ENCODE measurements around the gene GGCX. TPM values are rescaled to one million over a fixed set of nuclear protein-coding genes. Genes with fewer than 3 reads are reported as not detected.
"Not testable (repeated sequence)": the region's sequence is repeated elsewhere in the genome, so short reads cannot be mapped to it uniquely, and the experiment has no call there.

GGCX gene
- total RNA-seq, 6 donors from 2014 or later, result 21.2 to 70.6 (median 38.0) TPM

DNA sequence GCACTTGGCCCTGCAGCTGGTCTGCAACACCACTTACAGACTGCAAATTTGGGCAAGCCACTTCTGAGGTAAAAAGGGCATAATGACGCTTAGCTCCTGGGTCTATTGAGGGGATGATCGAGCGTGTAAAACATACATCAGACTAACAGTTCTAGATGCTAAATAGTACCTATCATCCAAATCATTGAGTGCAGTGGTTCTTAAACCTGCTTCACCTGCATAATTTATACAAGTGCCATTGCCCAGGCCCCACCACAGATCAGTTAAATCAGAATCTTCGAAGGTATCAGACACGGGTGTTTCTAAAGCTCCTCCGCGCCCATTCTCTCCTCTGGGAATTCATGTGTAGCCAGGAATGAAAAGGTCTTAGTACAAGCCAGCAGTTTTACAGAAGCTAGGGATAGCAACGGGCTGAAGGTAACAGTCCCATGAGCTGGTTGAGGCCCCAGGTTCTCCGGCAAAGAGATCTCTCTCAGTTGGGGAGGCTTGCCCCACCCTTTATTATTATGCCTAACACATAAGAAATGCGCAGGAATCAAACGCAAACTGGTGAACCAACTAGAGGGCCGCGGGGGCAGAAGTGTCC lies 33.5 kb upstream of the GGCX start:
- WGBS, 2 donors, result 15 to 29% methylated on average over 11 to 13 of the region's 13 CpGs
- Histone ChIP-seq H3K9me3 (no peaks in the 10 kb centered on the region), H3K4me1 (peaks cover 42 to 59% (median 49%) of the 10 kb centered on the region in 4 donors), H3K36me3 (peaks cover 9 to 37% (median 23%) of the 10 kb centered on the region in 4 donors), H3K4me3 (peak overlapping the region; percentile 34 to 88 (median 83)), H3K27me3 (no peaks in the 10 kb centered on the region), H3K27ac (peak overlapping the region; percentile 86 to 97 (median 94))
- DNase-seq, result no peak
- no peak for ATAC-seq (ENCODE audit: low FRiP score in 2 of 2)
- TF ChIP-seq EP300 (IDR thresholded peaks at IDR 0.05) (no peak), POLR2A (IDR thresholded peaks at IDR 0.05) (no peak), POLR2AphosphoS5 (IDR thresholded peaks at IDR 0.05) (no peak)
- TF ChIP-seq, protein P1, sequence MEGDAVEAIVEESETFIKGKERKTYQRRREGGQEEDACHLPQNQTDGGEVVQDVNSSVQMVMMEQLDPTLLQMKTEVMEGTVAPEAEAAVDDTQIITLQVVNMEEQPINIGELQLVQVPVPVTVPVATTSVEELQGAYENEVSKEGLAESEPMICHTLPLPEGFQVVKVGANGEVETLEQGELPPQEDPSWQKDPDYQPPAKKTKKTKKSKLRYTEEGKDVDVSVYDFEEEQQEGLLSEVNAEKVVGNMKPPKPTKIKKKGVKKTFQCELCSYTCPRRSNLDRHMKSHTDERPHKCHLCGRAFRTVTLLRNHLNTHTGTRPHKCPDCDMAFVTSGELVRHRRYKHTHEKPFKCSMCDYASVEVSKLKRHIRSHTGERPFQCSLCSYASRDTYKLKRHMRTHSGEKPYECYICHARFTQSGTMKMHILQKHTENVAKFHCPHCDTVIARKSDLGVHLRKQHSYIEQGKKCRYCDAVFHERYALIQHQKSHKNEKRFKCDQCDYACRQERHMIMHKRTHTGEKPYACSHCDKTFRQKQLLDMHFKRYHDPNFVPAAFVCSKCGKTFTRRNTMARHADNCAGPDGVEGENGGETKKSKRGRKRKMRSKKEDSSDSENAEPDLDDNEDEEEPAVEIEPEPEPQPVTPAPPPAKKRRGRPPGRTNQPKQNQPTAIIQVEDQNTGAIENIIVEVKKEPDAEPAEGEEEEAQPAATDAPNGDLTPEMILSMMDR (IDR thresholded peaks at IDR 0.05), result no peak

DNA sequence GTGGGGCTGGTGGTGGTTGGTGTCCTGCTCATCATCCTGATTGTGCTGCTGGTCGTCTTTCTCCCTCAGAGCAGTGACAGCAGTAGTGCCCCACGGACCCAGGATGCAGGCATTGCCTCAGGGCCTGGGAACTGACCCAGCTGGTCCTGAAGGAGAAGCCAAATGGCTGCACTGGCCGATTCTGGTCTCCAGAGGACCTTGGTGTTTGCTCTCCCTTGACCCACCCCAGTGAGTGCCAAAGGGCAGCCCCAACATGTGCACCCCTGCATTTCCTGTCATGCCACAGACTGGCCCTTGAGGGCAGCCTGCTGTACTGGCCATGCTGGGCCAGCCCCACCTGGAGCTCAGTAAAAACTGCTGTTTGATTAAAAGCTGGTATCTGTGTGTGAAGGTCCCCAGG lies 31.7 kb upstream of the GGCX start:
- 52 to 86% methylated on average over 1 to 3 of the region's 3 CpGs for WGBS, 2 donors
- TF ChIP-seq EP300 (IDR thresholded peaks at IDR 0.05), result no peak
- TF ChIP-seq POLR2AphosphoS5 (IDR thresholded peaks at IDR 0.05), result no peak
- TF ChIP-seq, protein P1 (IDR thresholded peaks at IDR 0.05), result no peak
- no peak for TF ChIP-seq POLR2A (IDR thresholded peaks at IDR 0.05)
- Histone ChIP-seq H3K4me3 (no peak overlapping the region), H3K36me3 (peaks cover 8 to 20% (median 10%) of the 10 kb centered on the region in 4 donors), H3K27ac (peak overlapping the region; percentile 8 to 97 (median 65)), H3K27me3 (no peaks in the 10 kb centered on the region), H3K4me1 (peaks cover 60 to 71% (median 67%) of the 10 kb centered on the region in 4 donors), H3K9me3 (no peaks in the 10 kb centered on the region)
- ATAC-seq (ENCODE audit: low FRiP score in 2 of 2), result no peak
- no peak for DNase-seq

DNA sequence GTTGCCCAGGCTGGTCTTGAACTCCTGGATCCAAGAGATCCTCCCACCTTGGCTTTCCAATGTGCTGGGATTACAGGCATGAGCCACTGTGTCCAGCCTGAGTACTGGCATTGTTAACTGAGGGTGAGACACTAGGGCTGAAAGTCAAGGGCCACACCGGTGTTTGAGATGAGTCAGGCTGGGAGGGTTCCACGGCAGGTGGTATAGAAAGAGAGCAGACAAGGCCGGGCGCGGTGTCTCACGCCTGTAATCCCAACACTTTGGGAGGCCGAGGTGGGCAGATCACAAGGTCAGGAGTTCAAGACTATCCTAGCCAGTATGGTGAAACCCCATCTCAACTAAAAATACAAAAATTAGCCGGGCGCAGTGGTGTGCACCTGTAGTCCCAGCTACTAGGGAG lies 31.0 kb upstream of the GGCX start:
- peak overlapping the region; percentile 89 to 97 (median 96) for H3K27ac ChIP-seq
- not testable (repeated sequence) for H3K4me3 ChIP-seq; H3K9me3 ChIP-seq; DNase-seq; H3K27me3 ChIP-seq; ATAC-seq (ENCODE audit: low FRiP score in 2 of 2)
- 93% methylated on average over 9 of the region's 9 CpGs for WGBS, 2 donors
- H3K36me3 ChIP-seq, result peaks cover 4 to 12% (median 5%) of the 10 kb centered on the region in 4 donors
- H3K4me1 ChIP-seq, result peaks cover 67 to 78% (median 74%) of the 10 kb centered on the region in 4 donors

DNA sequence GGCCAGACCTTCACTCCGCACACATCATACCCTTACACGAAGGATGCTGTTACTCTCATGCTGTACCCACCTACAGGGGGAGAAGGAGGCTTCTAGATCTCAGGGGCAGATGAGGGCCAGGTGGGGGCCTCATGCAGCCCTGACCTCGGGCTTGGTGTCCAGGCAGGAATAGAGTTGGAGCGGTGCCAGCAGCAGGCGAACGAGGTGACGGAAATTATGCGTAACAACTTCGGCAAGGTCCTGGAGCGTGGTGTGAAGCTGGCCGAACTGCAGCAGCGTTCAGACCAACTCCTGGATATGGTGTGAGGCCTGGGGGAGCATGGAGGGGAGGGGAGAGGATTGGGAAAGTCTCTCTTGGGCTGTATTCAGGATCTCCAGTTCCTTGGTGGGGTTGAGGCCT lies 30.3 kb upstream of the GGCX start:
- Histone ChIP-seq H3K27ac (peak overlapping the region; percentile 89 to 97 (median 96)), H3K36me3 (peaks cover 0 to 7% (median 0%) of the 10 kb centered on the region in 4 donors), H3K27me3 (no peaks in the 10 kb centered on the region), H3K4me3 (no peak overlapping the region), H3K4me1 (peaks cover 70 to 79% (median 76%) of the 10 kb centered on the region in 4 donors), H3K9me3 (no peaks in the 10 kb centered on the region)
- WGBS, 2 donors, result 62 to 78% methylated on average over 10 to 12 of the region's 12 CpGs
- no peak for ATAC-seq (ENCODE audit: low FRiP score in 2 of 2)
- no peak for DNase-seq
- TF ChIP-seq, protein P1 (IDR thresholded peaks at IDR 0.05), result no peak
- no peak for TF ChIP-seq EP300 (IDR thresholded peaks at IDR 0.05)
- no peak for TF ChIP-seq POLR2A (IDR thresholded peaks at IDR 0.05)
- TF ChIP-seq POLR2AphosphoS5 (IDR thresholded peaks at IDR 0.05), result no peak

DNA sequence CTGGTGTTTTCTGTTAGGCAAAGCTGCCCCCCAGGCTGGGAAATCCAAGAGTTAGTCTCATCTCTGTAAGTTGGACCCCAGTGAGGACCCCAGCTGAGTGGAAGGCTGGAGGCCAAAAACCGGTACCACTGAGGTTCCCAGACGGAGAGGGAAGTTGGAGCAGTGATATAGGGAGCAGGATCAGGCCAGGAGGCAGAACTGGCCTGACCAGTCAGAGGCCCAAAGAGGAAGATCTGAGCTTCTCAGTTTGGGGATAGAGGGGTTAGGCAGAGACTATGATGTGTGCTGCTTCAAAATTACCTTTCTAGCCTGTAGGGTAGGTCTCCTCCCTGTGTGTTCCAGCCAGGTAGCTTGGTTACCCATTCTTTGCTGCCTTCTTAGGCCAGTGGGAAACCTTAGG lies 29.7 kb upstream of the GGCX start:
- H3K4me3 ChIP-seq, result no peak overlapping the region
- TF ChIP-seq POLR2A (IDR thresholded peaks at IDR 0.05), result no peak
- TF ChIP-seq EP300 (IDR thresholded peaks at IDR 0.05), result no peak
- no peak for TF ChIP-seq POLR2AphosphoS5 (IDR thresholded peaks at IDR 0.05)
- TF ChIP-seq, protein P1 (IDR thresholded peaks at IDR 0.05), result no peak
- H3K9me3 ChIP-seq, result no peaks in the 10 kb centered on the region
- 32 to 70% methylated on average over 2 of the region's 2 CpGs for WGBS, 2 donors
- peaks cover 0 to 7% (median 0%) of the 10 kb centered on the region in 4 donors for H3K36me3 ChIP-seq
- peak overlapping the region; percentile 89 to 97 (median 96) for H3K27ac ChIP-seq
- ATAC-seq (ENCODE audit: low FRiP score in 2 of 2) (no peak), DNase-seq (no peak)
- no peaks in the 10 kb centered on the region for H3K27me3 ChIP-seq
- H3K4me1 ChIP-seq, result peaks cover 71 to 79% (median 76%) of the 10 kb centered on the region in 4 donors
